Sigmoid colon (tissue), 4 donors: ENCODE measurements around the gene MAPK10.

Source experiments
- CTCF ChIP-seq, 4 experiments: fragments of 450-650 bp in 3 of 4; fragments of 200-600 bp in 1 of 4; IDR thresholded peaks; one replicate each; pipeline ENCODE4 v1.5.1; 2016 to 2019; ENCODE audit warnings: antibody characterized with exemption in 4 of 4, mild to moderate bottlenecking in 3 of 4, moderate library complexity in 2 of 4
- EP300 ChIP-seq, 4 donors: sonication (generic); formaldehyde crosslinking; IDR thresholded peaks; one replicate each; pipeline ENCODE4 v1.6.1; 2017; ENCODE audit warnings: antibody characterized with exemption in 4 of 4

DNA sequence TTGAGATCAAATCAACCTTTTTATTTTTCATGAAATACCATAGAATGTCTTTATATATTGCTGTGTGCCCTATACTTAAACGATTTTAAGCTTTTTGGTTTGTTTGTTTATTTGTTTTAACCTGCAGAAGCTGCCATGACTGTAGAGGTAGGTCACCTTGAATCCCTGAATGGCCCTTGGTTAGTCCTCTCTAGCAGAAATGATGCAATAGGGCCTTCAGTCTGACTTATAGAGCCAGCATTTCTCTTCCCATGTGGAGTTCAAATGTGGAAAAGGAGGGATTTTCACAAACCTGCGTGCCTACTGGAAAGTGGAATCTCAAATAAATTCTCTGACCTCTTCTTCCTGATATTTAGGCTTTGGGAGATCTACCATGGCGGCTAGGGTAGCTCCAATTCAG lies 327.9 kb downstream of the MAPK10 start:
- no peak for TF ChIP-seq CTCF (IDR thresholded peaks at IDR 0.05)
- TF ChIP-seq EP300 (IDR thresholded peaks at IDR 0.05), result no peak
